Hematopoietic multipotent progenitor cell treated with erythropoietin and hydrocortisone succinate and interleukin-3 and kit ligand, for 15 days (in vitro differentiated cells): ENCODE data around the gene TAAR8.
"Not testable (repeated sequence)": the region's sequence is repeated elsewhere in the genome, so short reads cannot be mapped to it uniquely, and the experiment has no call there.

Experiments used
- DNase-seq: peaks from one replicate; pipeline ENCODE4 v3.0.0-alpha.2; 2015; ENCODE audit warnings: low spot score

TAAR8 gene, protein sequence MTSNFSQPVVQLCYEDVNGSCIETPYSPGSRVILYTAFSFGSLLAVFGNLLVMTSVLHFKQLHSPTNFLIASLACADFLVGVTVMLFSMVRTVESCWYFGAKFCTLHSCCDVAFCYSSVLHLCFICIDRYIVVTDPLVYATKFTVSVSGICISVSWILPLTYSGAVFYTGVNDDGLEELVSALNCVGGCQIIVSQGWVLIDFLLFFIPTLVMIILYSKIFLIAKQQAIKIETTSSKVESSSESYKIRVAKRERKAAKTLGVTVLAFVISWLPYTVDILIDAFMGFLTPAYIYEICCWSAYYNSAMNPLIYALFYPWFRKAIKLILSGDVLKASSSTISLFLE

DNA sequence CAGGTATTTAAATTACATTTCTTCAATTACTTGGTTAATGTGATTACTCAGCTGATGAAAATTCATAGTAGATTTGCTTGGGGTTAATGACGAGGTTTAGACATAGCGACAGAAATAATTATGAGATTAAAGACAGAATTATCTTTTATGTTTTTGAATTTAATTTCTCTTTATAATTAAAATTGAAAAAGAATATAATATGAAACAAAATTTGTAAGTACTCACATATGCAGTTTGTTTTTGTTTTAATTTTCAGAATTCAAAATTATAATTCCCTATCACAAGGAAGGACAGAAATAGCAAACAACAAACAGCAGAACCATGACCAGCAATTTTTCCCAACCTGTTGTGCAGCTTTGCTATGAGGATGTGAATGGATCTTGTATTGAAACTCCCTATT, at the start of gene TAAR8:
TAAR8 (plus strand) TSS at position 301 of the 400 bp plus-strand sequence; CDS start at position 322, 21 bp downstream.
- no peak for DNase-seq

- no peak for DNase-seq
Measured at GRCh38 chr6:132504757-132505156, 47.7 kb upstream of the TAAR8 start.

DNA sequence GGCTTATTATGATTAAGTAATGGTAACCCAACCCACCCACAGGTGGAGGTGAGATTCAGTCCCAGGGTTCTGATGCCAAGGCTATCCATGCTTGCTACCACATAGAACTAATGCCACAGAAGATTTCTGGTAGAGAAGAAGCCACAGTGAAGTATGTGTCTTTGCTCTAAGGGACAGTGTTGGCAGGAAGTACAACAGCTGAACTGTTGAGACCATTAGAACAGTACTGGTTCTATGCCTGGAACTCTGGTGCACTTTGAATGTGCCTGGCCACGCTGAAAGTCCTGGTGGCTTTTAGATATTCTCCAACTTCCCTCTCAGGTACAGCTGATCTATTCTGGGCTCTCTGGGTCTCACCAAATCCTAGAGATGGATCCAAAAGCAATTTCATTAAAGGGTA, 47.3 kb upstream of the TAAR8 start:
- no peak for DNase-seq

GRCh38 chr6:132506461-132506860, 46.0 kb upstream of the TAAR8 start:
- no peak for DNase-seq

DNA sequence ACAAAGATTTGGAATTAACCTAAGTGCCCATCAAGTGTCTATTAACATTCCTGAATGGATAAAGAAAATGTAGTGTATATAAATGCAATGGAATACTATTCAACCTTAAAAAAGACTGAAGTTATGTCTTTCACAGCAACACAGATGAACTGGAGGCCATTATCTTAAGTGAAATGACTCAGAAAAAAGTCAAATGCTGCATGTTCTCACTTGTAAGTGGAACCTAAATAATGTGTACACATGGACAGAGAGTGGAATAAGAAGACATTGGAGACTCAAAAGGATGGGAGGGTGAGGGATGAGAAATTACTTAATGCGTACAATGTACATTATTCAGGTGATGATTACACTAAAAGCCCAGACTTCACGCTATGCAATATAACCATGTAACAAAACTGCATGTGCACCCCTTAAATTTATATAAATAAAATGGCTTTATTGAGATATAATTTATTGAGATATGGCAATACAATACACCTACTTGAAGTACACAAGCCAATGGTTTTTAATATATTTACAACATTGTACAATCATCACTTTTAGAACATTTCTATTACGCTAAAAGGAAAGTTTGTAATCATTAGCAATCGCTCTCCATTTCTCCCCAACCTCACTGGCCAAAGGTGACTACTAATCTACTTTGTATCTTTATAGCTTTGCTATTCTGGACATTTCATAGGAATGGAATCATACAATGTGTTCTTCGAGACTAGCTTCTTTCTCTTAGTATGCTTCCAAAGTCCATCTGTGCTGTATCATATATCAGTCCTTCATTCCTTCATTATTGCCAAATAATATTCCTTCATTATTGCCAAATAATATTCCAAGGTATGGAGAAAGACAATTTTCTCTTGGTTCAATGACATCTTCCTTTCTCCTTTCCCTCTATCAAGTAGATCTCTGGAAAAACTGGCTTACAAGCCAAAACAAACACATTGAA, 45.3 kb upstream of the TAAR8 start:
- no peak for DNase-seq

GRCh38 chr6:132511210-132511830, 41.2 kb upstream of the TAAR8 start:
- no peak for DNase-seq

DNA sequence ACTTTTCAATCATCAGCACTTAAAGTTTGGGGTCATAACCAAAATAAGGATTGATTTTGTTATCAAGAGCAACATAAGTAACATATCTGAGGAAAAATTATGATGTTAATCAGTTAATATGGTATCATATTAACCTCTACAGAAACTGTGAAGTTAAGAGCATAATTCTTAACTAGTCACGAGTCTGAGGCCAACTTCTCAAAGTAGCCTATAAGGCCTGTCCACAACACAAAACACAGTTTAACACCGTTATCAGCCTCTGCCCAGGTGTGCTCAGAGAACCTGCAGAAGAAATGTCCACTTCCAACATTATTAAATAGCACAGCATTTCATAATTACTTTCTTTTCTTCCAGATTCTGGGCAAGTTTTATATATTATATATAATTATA, 40.6 kb upstream of the TAAR8 start:
- DNase-seq, result no peak

GRCh38 chr6:132512342-132512637, 40.2 kb upstream of the TAAR8 start:
- DNase-seq, result no peak

DNA sequence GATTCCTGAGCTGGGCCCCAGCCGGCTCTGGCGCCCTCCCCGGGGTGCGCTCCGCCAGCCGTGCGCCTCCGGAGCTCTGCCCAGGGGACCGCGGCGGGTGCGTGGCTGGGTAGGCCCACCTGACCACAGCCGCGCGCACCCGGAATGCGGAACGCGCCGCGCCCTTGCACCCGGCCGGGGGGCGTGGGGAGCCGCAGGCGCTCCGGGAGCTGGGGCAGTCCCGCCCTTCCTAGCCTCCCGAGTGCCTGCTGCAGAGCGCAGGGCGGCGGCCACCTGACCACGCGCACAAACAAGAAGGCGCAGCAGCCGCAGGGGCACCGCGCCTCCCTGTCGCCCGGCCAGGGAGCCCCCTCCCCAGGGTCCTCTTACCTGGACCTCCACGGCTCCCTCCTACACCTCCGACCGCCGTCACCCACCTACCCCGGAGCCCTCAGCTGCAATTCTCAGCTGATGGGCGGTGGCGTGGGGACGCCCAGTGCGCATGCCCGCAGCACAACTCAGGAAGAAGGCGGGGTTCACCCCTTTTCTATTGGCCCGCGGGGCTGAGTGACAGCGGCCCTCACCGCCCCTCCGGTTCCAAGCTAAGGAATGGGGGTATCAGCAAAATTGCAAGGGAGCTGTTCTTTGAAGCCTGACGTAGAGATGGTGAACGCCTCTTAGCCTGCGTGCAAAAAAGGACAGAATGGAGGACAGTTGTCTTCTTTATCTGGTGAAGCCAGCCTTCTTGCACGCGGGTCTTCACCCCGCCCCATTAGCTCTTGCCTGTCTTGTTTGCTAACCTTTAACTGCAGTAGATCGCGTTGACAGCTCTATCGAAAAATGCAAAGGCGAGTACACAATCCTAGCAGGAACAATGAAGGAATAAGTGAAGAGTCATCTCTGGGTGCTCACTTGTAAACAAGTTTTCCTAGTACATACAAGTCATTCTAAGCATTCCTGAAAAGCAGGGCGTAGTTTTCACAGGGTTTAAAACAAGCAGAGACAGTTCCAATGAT, 39.5 kb upstream of the TAAR8 start, which contains the start of gene STX7:
STX7 (minus strand) TSS at position 479 of the 995 bp plus-strand sequence. CDS start 9,586 bp downstream, outside the sequence.
- peak; percentile 93 for DNase-seq

- no peak for DNase-seq
Measured at GRCh38 chr6:132513831-132514545, 38.5 kb upstream of the TAAR8 start.

- DNase-seq, result no peak
Measured at GRCh38 chr6:132515386-132515785, 37.1 kb upstream of the TAAR8 start.

- no peak for DNase-seq
Measured at GRCh38 chr6:132520953-132521352, 31.5 kb upstream of the TAAR8 start.

DNA sequence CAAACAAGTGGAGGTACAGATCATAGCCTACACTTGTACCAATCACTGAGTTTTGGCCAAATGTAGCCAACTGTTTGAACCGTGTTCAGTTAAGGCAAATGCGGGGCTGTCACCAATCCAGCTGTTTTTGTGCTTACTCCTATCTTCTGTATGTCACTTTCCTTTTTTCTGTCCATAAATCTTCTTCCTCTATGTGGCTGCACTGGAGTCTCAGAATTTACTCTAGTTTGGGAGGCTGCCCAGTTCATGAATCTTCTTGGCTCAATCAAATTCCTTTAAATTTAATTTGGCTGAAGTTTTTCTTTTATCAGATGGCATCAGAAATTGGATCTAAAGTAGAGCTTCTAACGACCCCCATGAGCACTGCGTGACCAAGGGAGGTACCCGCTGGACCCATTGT, 27.8 kb upstream of the TAAR8 start:
- DNase-seq, result no peak

- no peak for DNase-seq
Measured at GRCh38 chr6:132525866-132526265, 26.6 kb upstream of the TAAR8 start.

- DNase-seq, result no peak
Measured at GRCh38 chr6:132526461-132526860, 26.0 kb upstream of the TAAR8 start.

- no peak for DNase-seq
Measured at GRCh38 chr6:132527791-132528190, 24.7 kb upstream of the TAAR8 start.

DNA sequence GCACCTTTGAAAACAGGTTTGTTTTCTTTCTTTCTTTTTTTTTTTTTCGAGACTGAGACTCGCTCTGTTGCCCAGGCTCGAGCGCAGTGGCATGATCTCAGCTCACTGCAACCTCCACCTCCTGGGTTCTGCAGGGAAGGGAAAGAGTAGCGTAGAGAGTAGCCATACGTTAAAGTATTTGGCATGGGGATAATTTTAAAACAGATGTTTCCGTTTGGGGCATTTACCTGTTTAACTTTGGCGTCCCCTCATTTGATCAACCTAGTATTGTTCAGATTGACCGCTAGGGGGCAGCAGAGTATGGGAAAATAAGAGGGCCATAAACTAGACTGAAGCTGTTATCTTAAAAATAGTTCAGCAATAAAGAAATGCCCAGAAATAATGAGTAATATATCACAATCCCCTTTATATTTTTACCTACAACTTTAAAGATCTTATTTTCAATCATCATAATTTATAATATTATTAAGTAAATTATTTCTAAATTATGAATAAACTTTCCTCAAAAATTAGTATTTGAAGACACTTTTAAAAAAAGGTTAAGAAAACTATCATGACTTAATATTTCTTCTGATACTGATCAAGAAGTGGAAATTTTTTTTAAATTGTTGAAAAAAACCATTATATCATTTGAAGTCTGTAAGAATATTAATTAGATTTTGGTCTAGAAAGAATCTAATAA, 22.0 kb upstream of the TAAR8 start:
- peak; percentile 82 for DNase-seq

GRCh38 chr6:132534546-132534945, 17.9 kb upstream of the TAAR8 start:
- not testable (repeated sequence) for DNase-seq

GRCh38 chr6:132537145-132537544, 15.3 kb upstream of the TAAR8 start:
- no peak for DNase-seq

GRCh38 chr6:132537977-132538376, 14.5 kb upstream of the TAAR8 start, which contains the start of gene TAAR9:
Gene TAAR9, plus strand, starts transcription at chr6:132538277. Its CDS starts 13 bp downstream, at chr6:132538290.
- DNase-seq, result no peak
